ENCODE measurements around the gene ANKRD31. TPM values are rescaled to one million over a fixed set of nuclear protein-coding genes. Genes with fewer than 3 reads are reported as not detected.

ANKRD31 gene
- total RNA-seq, 1 experiment from 2014 or later = 0.30 TPM

GRCh38 chr5:75152860-75153259 is 83.8 kb downstream of the ANKRD31 start (continued):
- TF ChIP-seq YY1 (IDR thresholded peaks at IDR 0.05; ENCODE audit: extremely low read depth, insufficient replicate concordance, low read depth, low read length) = no peak

DNA sequence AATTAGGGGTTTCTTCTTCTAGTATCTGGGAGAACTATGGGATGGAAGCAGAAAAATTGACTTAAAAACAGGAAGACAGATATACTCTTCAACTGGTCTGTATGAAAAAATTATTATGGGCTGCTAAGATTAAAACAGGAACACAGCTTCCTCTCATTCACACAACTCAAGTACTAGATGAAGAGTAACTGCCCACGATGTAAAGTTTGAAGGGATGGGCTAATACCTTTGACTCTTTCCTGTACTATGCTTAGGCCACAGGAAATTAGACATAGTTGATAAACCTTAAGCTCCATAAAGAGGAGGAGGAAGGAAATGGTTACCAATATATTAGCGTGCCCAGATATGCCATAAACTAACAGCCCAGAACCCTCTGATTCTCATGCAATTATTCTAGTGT is 88.6 kb downstream of the ANKRD31 start:
- H3K4me2 ChIP-seq (ENCODE audit: low read length) = no peak overlapping the region
- no peaks in the 10 kb centered on the region for H3K4me1 ChIP-seq (ENCODE audit: control insufficient read depth in 1 of 2, insufficient read depth in 2 of 2, low read length in 2 of 2)
- no peaks in the 10 kb centered on the region for H4K20me1 ChIP-seq (ENCODE audit: insufficient read depth)
- ChIA-PET POLR2A (no interaction called here), RAD21 (ENCODE audit: low non-redundant PET in 1 of 2, low total read pairs in 2 of 2, uncharacterized antibody in 2 of 2, unreplicated experiment in 2 of 2) (no interaction called here), CTCF (no interaction called here)
- H3K27me3 ChIP-seq (ENCODE audit: insufficient read depth, low read length) = no peaks in the 10 kb centered on the region
- H3K9me3 ChIP-seq (ENCODE audit: control insufficient read depth in 1 of 2, insufficient read depth in 1 of 2, low read depth in 1 of 2, low read length in 2 of 2) = no peaks in the 10 kb centered on the region
- no peaks in the 10 kb centered on the region for H3K36me3 ChIP-seq (ENCODE audit: control insufficient read depth in 1 of 2, insufficient read depth in 2 of 2, low read length in 2 of 2)
- no peaks in the 10 kb centered on the region for H3K9me2 ChIP-seq (ENCODE audit: insufficient read depth)
- intact Hi-C loops (cut with micrococcal nuclease) = no loop called here
- no peak for ATAC-seq
- no peak overlapping the region for H2AFZ ChIP-seq (ENCODE audit: low read depth, low read length, poor library complexity, severe bottlenecking)
- H3K9ac ChIP-seq (ENCODE audit: low read length) = no peak overlapping the region
- TF ChIP-seq CTCF (IDR thresholded peaks at IDR 0.05 in 2 of 3, conservative IDR thresholded peaks at IDR 0.05 in 1 of 3; ENCODE audit: borderline replicate concordance in 1 of 3, insufficient read depth in 1 of 3, low read depth in 2 of 3, low read length in 2 of 3) = no peak
- no peak for TF ChIP-seq ZBTB33 (IDR thresholded peaks at IDR 0.05; ENCODE audit: extremely low read depth, insufficient replicate concordance, low read length)
- no peak for TF ChIP-seq EZH2 (IDR thresholded peaks at IDR 0.05)
- TF ChIP-seq YY1 (IDR thresholded peaks at IDR 0.05; ENCODE audit: extremely low read depth, insufficient replicate concordance, low read depth, low read length) = no peak
- TF ChIP-seq ZFX (IDR thresholded peaks at IDR 0.05) = no peak
- no peak for TF ChIP-seq EGR1 (IDR thresholded peaks at IDR 0.05; ENCODE audit: low read depth)
- TF ChIP-seq SIN3A (IDR thresholded peaks at IDR 0.05; ENCODE audit: low read depth) = no peak
- TF ChIP-seq EZH2phosphoT487 (IDR thresholded peaks at IDR 0.05; ENCODE audit: borderline replicate concordance) = no peak
- no peak for TF ChIP-seq TCF7L2 (IDR thresholded peaks at IDR 0.05; ENCODE audit: borderline replicate concordance, extremely low read depth, insufficient read depth, insufficient read length)
- no peak for TF ChIP-seq ELF1 (IDR thresholded peaks at IDR 0.05; ENCODE audit: borderline replicate concordance, low read depth)
- TF ChIP-seq MAX (IDR thresholded peaks at IDR 0.05) = no peak
- no peak for TF ChIP-seq RAD21 (IDR thresholded peaks at IDR 0.05; ENCODE audit: low read depth)
- no peak for TF ChIP-seq POLR2A (IDR thresholded peaks at IDR 0.05; ENCODE audit: borderline replicate concordance, extremely low read depth, insufficient read depth, insufficient read length)
- no peak for TF ChIP-seq POLR2AphosphoS5 (IDR thresholded peaks at IDR 0.05; ENCODE audit: low read depth, low read length)
- no peak for TF ChIP-seq ATF3 (IDR thresholded peaks at IDR 0.05)
- TF ChIP-seq SP1 (IDR thresholded peaks at IDR 0.05; ENCODE audit: low read depth) = no peak
- TF ChIP-seq JUND (IDR thresholded peaks at IDR 0.05) = no peak
- BruUV-seq (replicated peaks) = no TSS peak
- no peak for DNase-seq (ENCODE audit: low read depth, low spot score)
- no peak overlapping the region for H3K4me3 ChIP-seq (replicated peaks in 1 of 2; ENCODE audit: low read depth in 1 of 2, low read length in 2 of 2)
- no peaks in the 10 kb centered on the region for H3K79me2 ChIP-seq (ENCODE audit: insufficient read depth, low read length)
- H3K27ac ChIP-seq (ENCODE audit: low read depth, low read length) = no peak overlapping the region

Measured in HCT116 (cell line).